GM12891 (cell line): ENCODE measurements around the gene NLK.

Experiments used
- PAX5 ChIP-seq: IDR thresholded peaks from 2 replicates; pipeline ENCODE4 v1.6.1; 2011; ENCODE audit warnings: low read length, moderate library complexity, mild to moderate bottlenecking; ENCODE audit not compliant: insufficient read depth, severe bottlenecking
- POLR2A ChIP-seq: IDR thresholded peaks from 2 replicates; pipeline ENCODE4 v1.6.1; 2011; ENCODE audit warnings: low read depth, low read length, control low read depth
- POLR2AphosphoS5 ChIP-seq: IDR thresholded peaks from 2 replicates; pipeline ENCODE4 v1.6.1; 2011; ENCODE audit warnings: low read depth, low read length, control low read depth
- POU2F2 ChIP-seq: IDR thresholded peaks from 2 replicates; pipeline ENCODE4 v1.6.1; 2011; ENCODE audit warnings: low read depth, mild to moderate bottlenecking, control low read depth, low read length, moderate library complexity
- SPI1 ChIP-seq: IDR thresholded peaks from 2 replicates; pipeline ENCODE4 v1.6.1; 2011; ENCODE audit warnings: low read depth, low read length, control low read depth
- TAF1 ChIP-seq: IDR thresholded peaks from 2 replicates; pipeline ENCODE4 v1.6.1; 2011; ENCODE audit warnings: low read depth, low read length, control low read depth

DNA sequence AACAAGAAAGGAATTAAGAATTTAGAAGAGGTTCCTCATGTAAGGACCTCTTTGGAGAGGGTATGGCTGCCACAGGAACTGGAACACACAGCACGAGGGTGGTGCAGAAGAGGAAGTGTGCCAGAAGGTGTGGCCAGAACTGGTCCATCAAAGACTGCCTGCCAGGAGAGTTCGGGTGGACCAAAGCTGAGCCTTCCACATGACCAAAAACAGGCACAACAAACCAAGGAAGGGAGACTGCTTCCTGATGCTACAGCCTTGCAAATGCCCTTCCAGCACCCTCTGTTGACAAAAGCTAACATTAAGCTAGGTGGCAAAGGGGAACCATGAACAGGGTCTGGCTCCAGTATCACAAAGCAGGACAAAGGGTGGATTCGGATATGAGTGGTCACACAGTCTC is 150.8 kb downstream of the NLK start:
- TF ChIP-seq PAX5 (no peak), TAF1 (no peak), POLR2A (no peak), POLR2AphosphoS5 (no peak), SPI1 (peak; percentile 70), POU2F2 (no peak)
